GM18951 (cell line): ENCODE results near the gene SFR1.

Experiments used
- POLR2A ChIP-seq: IDR thresholded peaks from 4 replicates; pipeline ENCODE4 v1.6.1; 2011; ENCODE audit warnings: mild to moderate bottlenecking; ENCODE audit not compliant: insufficient read length, insufficient read depth; ENCODE audit errors: extremely low read depth
- in situ Hi-C: fragments of 300-500 bp; cut with MboI; formaldehyde crosslinking; loops from one replicate; pipeline ENCODE4 v1.12.0; 2022; ENCODE audit warnings: low sequenced_read_pairs, mixed read lengths, inconsistent platforms; ENCODE audit not compliant: unreplicated experiment

Gene SFR1

DNA sequence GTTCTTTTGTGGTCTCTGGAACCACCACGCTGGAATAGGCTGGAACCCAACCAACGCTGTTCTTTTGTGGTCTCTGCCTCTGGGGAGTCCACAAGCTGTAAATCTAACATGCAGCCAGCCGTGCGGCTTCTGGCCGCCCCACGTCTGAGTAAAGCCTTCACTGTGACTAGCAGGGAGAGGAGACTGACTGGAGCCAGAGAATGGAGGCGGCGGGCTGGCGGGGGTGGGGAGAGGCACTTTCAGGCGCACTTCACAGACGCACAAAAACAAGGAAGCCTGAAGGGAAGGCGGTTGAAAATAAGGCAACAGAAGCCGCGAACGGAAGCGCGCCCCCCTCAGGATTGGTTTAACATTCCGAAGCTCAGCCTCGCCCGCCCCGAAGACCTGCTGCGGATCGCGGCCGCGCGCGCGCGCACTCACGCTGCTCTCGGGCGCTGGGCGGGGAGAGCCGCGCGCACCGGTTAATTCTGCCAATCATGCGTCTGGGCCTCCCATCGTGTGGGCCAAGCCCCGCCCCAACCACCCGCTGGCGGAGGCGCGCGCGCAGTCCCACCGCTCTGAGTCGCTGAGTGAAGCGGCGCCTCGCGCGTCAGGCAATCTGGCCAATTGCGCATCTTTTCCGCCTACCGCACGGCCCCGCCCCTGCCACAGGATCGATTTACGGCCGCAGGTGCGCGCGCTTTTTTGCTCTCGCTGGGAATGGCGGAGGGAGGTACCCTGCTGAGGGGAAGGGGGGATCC is at the start of gene SFR1:
Gene SFR1 (plus strand): TSS at position 687 of the 740 bp plus-strand sequence. CDS start 13 bp downstream, at position 700.
- TF ChIP-seq POLR2A, result peak; percentile 93
- in situ Hi-C loops, result no loop called here

DNA sequence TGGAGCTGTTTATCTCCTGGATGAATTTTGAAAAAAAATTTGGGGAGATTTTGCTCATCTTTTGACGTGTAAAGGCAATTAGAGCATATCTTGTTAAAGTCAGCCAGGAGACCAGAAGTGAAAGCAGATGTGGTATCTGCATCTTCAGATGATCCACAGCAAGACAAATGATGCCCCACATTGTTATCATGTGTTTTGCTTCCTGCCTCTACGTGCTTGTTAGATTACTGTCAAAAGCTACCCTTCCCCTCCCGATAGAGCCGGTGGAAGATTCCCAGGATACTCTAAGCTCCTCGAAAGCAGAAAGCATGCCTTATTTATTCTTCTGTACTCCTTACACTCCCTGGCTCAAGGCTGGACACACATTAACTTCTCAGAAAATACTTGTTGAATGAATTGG is 49.2 kb upstream of the SFR1 start:
- in situ Hi-C loops, result no loop called here
- no peak for TF ChIP-seq POLR2A

- in situ Hi-C loops, result no loop called here
- TF ChIP-seq POLR2A, result no peak
These were observed 47.5 kb upstream of the SFR1 start for GRCh38 chr10:104074505-104074904.

- TF ChIP-seq POLR2A, result no peak
- in situ Hi-C loops, result no loop called here
These were observed 45.2 kb upstream of the SFR1 start for GRCh38 chr10:104076743-104077160.

DNA sequence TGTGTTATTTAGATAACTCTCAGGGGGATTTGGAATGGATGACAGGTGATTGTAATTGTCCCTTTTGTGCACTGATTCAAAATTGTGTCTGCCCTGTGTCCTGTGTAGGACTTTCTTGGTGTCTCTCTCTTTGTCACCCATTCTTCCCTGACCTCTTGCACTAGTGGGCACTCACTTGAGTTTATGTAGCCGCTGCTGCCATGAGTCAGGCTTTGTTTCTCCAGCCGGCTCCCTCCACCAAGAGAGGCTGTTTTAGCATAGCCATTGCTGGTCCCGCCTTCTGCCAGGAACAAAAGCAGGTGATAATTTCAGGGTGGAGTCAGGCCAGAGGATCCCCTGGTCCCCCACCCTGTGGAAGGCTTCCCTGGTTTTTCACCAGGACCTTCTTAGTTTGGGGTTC is 44.7 kb upstream of the SFR1 start:
- in situ Hi-C loops, result no loop called here

GRCh38 chr10:104077663-104078151 is 44.3 kb upstream of the SFR1 start:
- in situ Hi-C loops, result no loop called here
- TF ChIP-seq POLR2A, result no peak

More for the DNA sequence above, 44.7 kb upstream of the SFR1 start:
- no peak for TF ChIP-seq POLR2A

DNA sequence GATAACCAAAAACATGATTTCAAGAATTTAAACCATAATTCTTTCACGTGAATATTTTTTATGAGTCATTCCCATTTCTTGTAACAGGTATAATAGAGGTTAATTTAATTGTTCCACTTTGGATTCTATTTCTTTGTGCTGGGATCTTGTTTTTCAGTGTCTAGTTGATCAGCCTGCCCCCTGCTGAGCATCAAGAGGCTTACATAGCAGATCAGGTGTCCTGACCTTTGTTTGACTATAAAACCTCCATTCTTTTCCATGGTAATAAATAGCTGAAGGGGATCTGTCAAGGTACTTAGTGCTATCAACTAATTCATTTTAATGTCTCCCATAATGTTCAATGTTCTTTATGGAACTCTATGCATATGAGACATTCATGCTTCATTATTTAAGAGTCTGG is 41.2 kb upstream of the SFR1 start:
- in situ Hi-C loops, result no loop called here
- TF ChIP-seq POLR2A, result no peak

- TF ChIP-seq POLR2A, result no peak
- in situ Hi-C loops, result no loop called here
These were observed 40.0 kb upstream of the SFR1 start for GRCh38 chr10:104081998-104082397.

DNA sequence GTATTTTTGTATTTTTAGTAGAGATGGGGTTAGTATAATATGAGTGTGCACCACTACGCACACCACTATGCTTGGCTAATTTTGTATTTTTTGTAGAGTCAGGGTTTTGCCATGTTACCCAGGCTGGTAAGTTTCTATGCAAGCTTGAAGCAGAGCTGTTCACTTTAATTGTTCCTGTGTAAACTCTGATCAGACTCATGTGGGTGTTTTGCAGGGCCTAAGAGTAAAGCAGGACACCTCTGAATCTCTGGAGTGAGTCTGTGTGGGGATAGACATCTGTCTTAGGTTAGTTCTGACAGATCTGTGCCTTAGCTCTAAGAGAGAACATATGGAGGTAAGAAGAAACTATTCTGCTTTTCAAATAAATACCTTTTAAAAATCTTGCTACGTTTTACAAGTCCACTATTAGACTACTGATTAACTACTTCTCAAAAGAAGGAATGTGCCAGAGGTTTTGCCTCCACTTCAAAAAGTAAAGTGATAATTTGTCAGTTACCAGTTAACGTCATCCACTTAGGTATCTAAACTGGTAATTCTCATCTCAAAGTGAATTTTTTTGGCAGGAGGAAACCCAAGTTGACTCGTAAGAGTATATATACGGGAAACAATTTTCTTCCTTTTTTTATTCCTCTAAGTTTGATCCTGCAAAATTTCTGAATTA is 37.4 kb upstream of the SFR1 start:
- TF ChIP-seq POLR2A, result no peak
- in situ Hi-C loops, result no loop called here

DNA sequence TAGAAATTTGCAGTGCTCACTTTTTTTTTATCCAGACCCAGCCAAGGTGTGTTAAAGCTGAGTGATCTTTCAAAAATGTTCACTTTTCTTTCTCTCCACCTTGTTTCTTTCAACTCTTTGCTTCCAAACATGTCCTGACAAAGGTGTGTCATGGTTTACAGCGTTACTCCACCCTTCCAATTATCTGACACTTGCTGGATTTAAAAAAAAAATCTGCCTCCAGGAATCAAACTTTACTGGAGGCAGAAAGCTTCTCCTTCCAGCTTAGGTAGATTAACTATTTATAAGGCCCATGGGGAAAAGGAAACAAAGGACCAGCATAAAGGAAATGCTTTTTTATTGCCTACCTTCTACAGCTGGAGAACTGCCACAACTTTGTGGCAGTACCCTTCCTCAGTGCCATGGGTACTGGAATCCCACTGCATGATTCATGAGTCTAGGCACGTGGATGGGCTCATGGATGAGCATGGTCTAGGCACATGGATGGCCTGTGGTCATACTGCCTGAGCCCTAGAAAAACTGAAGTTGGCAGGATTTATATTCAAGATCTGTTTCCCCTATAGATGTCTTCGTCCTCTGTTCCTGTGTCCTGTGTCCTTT is 36.1 kb upstream of the SFR1 start, which contains the start of gene COL17A1:
Gene COL17A1 (minus strand): TSS at position 80 of the 600 bp plus-strand sequence. CDS start 5,207 bp downstream, outside the sequence.
- in situ Hi-C loops, result no loop called here
- no peak for TF ChIP-seq POLR2A

- in situ Hi-C loops, result no loop called here
- no peak for TF ChIP-seq POLR2A
These were observed 33.7 kb upstream of the SFR1 start for GRCh38 chr10:104088239-104088638.

GRCh38 chr10:104089621-104090020 is 32.4 kb upstream of the SFR1 start:
- no peak for TF ChIP-seq POLR2A
- in situ Hi-C loops, result no loop called here

GRCh38 chr10:104090611-104091010 is 31.4 kb upstream of the SFR1 start:
- no peak for TF ChIP-seq POLR2A
- in situ Hi-C loops, result no loop called here
